AG04449 (cell line): ENCODE results near the gene CIB4.
"Not testable (repeated sequence)": the region's sequence is repeated elsewhere in the genome, so short reads cannot be mapped to it uniquely, and the experiment has no call there.

Experiments
- CTCF ChIA-PET: fragments of 350-600 bp; formaldehyde crosslinking; extraction: SDS; loops from one replicate; lab custom pipeline; 2021; ENCODE audit warnings: antibody characterized with exemption; lab: Yijun Ruan, JAX
- POLR2A ChIA-PET: fragments of 400-600, 350-600 bp; formaldehyde crosslinking; extraction: SDS; loops from one replicate; lab custom pipeline; 2020; ENCODE audit warnings: antibody characterized with exemption, inconsistent platforms; lab: Yijun Ruan, JAX
- DNase-seq: peaks from one replicate; pipeline ENCODE4 v3.0.0-alpha.2; 2010; ENCODE audit warnings: low read depth, low spot score
- H3K4me3 ChIP-seq: 2 replicates; pipeline ENCODE4 v1.5.1; 2011; ENCODE audit warnings: low read depth, mild to moderate bottlenecking, control low read depth, low read length
- TF ChIP-seq, protein P1 (sequence below): IDR thresholded peaks from one replicate; pipeline ENCODE4 v1.5.1; 2011; ENCODE audit warnings: mild to moderate bottlenecking, moderate library complexity, low read length, control low read depth, inconsistent platforms; ENCODE audit not compliant: insufficient read depth; ENCODE audit errors: missing control alignments

CIB4 gene

DNA sequence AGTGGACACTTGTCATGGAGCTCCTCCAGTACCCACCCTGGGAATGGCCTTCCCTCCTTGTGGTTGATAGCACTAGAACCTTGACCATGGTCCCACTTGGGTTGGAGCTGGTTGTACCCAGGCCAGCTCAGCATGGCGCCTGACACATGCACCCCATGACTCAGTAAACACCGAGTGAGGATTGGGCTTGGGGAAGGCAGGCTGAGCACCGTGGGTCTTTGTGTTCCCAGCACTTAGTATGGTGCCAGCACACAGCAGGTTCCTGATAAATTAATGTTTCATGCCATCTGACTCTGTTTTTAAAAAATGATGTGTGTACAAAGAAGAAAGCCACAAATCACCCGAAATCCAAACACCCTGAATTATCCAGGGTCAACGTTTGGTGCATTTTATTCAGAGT lies 69.8 kb downstream of the CIB4 start:
- CTCF ChIA-PET, result interaction anchor here (1.1 kb wide), 1 partner anchor 33 kb away, joined by 3 read pairs; no protein-coding TSS in a partner anchor
- POLR2A ChIA-PET, result no interaction called here
- TF ChIP-seq, protein P1, sequence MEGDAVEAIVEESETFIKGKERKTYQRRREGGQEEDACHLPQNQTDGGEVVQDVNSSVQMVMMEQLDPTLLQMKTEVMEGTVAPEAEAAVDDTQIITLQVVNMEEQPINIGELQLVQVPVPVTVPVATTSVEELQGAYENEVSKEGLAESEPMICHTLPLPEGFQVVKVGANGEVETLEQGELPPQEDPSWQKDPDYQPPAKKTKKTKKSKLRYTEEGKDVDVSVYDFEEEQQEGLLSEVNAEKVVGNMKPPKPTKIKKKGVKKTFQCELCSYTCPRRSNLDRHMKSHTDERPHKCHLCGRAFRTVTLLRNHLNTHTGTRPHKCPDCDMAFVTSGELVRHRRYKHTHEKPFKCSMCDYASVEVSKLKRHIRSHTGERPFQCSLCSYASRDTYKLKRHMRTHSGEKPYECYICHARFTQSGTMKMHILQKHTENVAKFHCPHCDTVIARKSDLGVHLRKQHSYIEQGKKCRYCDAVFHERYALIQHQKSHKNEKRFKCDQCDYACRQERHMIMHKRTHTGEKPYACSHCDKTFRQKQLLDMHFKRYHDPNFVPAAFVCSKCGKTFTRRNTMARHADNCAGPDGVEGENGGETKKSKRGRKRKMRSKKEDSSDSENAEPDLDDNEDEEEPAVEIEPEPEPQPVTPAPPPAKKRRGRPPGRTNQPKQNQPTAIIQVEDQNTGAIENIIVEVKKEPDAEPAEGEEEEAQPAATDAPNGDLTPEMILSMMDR, result no peak
- no peak overlapping the region for H3K4me3 ChIP-seq
- no peak for DNase-seq

DNA sequence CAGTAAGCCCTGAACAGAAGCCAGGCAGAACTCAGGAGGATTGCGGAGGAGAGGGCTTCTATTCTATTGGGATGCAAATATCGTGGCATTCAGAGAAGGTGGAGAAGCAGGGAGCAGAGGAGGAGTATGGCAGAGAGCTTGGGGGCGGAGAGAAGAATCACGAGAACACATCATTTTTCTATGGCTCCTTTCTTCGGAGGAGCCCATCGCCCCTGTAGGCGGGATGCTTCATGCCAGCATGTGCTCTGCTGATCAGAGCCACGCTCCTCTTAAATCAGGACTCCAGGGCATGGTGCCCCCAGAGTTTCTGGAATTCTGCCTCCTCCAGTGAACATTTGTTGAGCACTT lies 71.1 kb downstream of the CIB4 start:
- DNase-seq, result no peak
- ChIA-PET POLR2A (no interaction called here), CTCF (interaction anchor here (5.5 kb wide), 1 partner anchor 8 kb away, joined by 45 read pairs; no protein-coding TSS in a partner anchor)

DNA sequence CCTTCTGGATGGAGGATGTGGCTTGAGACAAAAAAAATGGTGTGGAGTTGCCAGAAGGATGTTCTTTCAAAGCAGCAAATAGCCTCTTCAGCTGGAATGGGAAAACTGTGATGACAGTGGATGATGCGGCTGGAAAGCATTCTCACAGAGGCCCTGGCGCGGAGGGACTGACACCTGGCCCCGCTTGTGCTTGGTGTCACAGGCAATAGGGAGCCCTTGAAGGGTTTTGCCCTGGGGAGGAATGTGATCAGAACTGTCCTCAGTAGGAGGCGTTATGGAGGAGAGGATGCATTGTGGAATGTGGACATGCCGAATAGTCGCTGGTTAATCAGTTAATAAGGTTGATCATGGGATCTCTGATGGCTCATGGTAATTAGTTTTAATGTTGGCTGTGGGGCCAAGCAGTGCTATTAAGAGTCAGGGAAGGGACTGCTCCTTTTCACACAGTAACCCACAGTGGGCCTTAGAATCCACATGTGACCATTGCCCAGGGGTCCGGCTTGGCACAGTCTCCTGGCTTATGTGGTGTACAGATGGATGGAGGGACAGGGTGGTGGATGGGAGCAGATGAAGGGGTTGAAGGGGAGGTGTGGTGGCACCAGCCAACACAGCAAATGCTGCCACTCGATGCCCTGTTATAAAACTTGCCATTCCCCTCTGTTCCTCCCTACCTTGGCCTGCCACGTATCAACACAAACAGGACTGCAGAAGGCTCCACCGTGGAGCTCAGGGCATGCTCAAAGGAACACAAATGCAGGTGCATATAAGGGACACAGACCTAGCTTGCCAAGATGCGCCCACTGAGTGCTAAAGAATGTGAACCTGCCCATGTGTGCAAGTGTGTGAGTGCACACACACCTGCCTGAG lies 71.7 kb downstream of the CIB4 start:
- no peak overlapping the region for H3K4me3 ChIP-seq
- POLR2A ChIA-PET, result no interaction called here
- no peak for DNase-seq
- CTCF ChIA-PET, result interaction anchor here (5.5 kb wide), 1 partner anchor 9 kb away, joined by 45 read pairs; no protein-coding TSS in a partner anchor
- TF ChIP-seq, protein P1, result no peak

More for the DNA sequence above, 71.1 kb downstream of the CIB4 start:
- no peak overlapping the region for H3K4me3 ChIP-seq
- TF ChIP-seq, protein P1, result no peak

DNA sequence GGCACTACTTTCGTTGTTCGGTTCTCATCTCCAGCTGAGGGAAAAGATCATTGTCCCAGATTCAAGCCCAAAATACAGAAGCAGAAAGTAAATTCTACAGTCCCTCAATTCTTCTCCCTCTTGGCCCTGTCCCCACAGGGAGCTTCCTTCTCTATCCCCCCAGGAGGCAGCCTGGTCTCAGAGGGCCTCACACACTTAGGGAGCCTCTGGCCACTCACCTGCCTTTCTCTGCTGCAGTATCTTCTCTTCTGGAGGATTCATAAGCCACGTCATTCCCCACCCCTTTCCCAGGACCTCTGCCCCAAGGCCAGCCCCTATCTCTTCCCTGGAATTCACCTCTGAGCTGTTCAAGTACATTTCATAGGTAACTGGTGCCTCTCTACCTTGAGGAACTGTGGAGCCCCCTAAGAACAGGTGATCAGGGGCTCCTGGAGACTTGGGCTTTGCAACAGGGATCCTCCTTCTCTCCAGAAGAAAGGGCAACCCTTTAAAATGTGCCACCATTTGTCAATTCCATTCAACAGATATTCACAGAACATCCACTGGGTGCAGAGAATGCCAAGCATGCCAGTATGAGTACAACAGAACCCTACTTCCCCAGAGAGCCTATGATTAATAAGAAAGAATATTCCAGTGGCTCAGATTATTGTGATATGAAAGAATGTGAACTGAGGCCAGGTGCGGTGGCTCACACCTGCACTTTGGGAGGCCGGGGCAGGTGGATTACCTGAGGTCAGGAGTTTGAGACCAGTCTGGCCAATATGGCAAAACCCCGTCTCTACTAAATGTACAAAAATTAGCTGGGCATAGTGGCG lies 72.9 kb downstream of the CIB4 start:
- no peak overlapping the region for H3K4me3 ChIP-seq
- DNase-seq, result no peak
- ChIA-PET POLR2A (no interaction called here), CTCF (interaction anchor here (5.5 kb wide), 1 partner anchor 10 kb away, joined by 45 read pairs; no protein-coding TSS in a partner anchor)
- TF ChIP-seq, protein P1, result no peak

DNA sequence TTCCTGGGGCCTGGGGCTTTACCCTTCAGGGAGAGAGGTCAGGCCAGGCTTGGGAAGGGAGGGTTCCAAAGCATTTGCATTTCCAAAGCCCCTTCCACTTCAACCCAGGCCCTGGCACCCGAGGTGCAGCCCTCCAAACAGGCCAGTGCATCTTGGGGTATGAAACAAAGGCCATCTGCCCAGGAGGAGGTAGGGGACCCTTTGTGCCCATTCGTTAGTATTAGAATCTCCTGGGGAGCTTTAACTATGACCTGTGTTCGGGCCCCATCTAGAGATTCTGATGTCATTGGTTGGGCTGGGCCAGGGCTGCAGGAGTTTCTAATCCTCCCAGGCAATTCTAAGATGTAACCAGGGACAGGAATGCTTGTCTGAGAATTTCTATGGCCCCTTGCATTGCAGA lies 73.6 kb downstream of the CIB4 start:
- CTCF ChIA-PET, result interaction anchor here (5.5 kb wide), 1 partner anchor 11 kb away, joined by 45 read pairs; no protein-coding TSS in a partner anchor
- no peak for DNase-seq
- TF ChIP-seq, protein P1, result no peak
- no peak overlapping the region for H3K4me3 ChIP-seq
- POLR2A ChIA-PET, result no interaction called here

DNA sequence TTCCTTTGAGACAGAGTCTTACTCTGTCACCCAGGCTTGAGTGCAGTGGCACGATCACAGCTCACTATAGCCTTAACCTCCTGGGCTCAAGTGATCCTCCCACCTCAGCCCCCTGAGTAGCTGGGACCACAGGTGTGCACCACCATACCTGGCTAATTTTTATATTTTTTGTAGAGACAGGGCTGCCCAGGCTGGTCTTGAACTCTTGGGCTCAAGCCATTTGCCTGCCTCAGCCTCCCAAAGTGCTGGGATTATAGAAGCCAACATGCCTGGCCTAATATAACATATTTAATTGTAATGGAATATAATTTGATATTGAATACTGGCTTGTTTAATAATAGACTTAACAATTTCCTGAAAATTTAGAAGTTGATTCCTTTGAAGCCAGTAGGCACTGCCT lies 74.4 kb downstream of the CIB4 start:
- DNase-seq, POLR2A ChIA-PET, H3K4me3 ChIP-seq: not testable (repeated sequence)
- CTCF ChIA-PET, result interaction anchor here (1.6 to 5.5 kb wide), 2 partner anchors 10 to 11 kb away, joined by 5 to 45 read pairs; no protein-coding TSS in a partner anchor
